Measurements from ENCODE around the gene SARS1.

Gene SARS1

DNA sequence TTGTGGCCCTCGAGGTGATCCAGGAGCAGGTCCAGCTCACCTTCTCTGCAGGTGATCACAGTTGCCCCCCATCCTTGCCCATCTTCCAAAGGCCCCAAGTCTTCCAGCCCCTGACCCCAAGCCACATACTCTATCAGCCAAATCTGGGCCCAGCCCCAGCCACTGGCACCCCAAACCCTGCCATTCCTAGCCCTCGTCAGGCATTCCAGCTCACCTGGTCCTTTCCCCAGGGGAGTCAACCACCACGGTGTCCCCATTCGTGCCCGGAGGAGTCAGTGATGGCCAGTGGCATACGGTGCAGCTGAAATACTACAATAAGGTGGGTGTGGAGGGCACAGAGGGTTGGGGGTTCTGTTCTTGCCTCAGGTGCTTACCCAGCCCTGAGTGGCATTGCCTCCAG is 47.9 kb downstream of the SARS1 start:
- no peak for DNase-seq (ENCODE audit: low read depth, low spot score)

DNA sequence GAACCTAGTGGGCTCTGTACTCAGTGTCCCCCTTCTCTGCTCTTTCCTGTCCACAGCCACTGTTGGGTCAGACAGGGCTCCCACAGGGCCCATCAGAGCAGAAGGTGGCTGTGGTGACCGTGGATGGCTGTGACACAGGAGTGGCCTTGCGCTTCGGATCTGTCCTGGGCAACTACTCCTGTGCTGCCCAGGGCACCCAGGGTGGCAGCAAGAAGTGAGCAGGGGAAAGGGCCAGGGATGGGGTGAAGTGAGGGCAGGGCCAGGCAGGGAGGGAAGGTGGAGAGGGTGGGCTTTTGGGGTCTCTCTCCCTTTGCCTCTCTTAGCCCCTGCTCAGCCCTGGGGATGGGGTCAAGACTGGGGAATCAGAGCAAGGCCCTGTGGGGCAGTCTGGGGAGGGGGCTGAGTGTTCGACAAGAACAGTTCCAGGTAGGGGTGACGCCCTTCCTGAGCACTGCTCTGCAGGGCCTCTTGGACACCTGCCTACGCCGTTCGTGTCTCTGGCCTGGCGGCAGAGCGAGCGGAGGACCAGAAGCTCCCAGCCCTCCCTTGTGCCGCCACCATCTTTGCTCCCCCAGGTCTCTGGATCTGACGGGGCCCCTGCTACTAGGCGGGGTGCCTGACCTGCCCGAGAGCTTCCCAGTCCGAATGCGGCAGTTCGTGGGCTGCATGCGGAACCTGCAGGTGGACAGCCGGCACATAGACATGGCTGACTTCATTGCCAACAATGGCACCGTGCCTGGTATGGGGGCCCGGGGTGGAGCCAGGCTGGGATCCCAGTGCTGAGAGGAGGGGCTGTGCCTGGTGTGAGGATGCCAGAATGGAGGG is 48.7 kb downstream of the SARS1 start:
- DNase-seq (ENCODE audit: low read depth, low spot score) = no peak

DNA sequence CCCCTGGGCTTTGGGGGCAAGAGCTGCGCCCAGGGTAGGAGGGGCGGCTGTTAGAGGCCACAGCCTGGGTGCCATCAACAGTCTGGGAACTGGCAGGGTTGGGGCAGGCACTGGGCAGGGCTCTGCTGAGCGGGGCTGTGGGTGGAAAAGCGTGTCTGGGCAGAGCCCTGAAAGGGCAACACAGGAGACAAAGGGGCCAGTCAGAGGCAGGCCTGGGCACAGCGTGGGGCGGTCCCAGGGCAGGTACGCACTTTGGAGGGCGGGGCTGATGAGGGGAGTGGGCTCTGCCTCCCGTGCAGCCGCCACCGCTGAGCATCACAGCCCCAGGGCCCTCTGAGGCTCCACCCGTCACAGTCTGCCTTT is 49.5 kb downstream of the SARS1 start:
- no peak for DNase-seq (ENCODE audit: low read depth, low spot score)

DNA sequence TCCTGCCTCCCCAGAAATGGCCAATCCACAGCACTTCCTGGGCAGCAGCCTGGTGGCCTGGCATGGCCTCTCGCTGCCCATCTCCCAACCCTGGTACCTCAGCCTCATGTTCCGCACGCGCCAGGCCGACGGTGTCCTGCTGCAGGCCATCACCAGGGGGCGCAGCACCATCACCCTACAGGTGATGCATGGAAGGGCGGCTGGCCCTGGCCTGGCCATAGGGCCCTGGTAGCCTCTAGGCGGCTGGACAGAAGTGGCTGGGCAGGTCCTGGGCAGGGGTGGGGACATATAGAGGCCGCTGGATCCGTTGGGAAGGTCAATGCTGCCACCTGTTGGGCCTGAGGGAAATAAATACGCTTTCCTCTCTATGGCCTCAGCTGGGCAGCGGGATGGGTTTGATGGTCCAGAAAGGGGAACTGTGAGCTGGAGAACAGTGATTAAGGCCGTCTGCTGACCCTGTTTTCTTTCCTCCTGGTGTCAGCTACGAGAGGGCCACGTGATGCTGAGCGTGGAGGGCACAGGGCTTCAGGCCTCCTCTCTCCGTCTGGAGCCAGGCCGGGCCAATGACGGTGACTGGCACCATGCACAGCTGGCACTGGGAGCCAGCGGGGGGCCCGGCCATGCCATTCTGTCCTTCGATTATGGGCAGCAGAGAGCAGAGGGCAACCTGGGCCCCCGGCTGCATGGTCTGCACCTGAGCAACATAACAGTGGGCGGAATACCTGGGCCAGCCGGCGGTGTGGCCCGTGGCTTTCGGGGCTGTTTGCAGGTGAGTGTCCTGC is 50.1 kb downstream of the SARS1 start:
- DNase-seq (ENCODE audit: low read depth, low spot score) = no peak

DNA sequence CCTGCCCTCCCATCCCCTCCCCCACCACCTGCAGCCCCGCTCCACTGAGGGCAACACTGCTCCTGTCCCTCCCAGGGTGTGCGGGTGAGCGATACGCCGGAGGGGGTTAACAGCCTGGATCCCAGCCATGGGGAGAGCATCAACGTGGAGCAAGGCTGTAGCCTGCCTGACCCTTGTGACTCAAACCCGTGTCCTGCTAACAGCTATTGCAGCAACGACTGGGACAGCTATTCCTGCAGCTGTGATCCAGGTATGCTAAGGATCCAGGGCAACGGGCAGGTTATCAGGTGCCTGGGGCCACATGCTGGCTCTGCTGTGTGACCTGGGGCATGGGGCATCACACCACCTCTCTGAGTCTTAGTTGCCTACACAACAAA is 50.6 kb downstream of the SARS1 start:
- no peak for DNase-seq (ENCODE audit: low read depth, low spot score)

DNA sequence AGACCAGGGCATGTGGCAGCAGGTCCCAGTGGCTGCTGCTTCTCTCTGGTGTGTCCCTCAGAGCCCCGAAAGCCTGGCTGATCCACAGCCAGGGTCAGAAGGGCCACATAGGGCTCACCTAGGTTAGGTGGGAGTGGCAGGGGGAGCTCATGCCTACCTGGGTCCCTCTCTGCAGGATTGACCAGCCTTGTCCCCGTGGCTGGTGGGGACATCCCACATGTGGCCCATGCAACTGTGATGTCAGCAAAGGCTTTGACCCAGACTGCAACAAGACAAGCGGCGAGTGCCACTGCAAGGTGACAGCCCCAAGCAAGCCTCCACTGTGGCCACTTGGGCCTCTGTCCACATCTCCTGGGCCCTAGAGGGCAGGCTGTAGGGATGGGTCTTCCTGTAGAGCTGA is 51.3 kb downstream of the SARS1 start:
- DNase-seq (ENCODE audit: low read depth, low spot score) = no peak

DNA sequence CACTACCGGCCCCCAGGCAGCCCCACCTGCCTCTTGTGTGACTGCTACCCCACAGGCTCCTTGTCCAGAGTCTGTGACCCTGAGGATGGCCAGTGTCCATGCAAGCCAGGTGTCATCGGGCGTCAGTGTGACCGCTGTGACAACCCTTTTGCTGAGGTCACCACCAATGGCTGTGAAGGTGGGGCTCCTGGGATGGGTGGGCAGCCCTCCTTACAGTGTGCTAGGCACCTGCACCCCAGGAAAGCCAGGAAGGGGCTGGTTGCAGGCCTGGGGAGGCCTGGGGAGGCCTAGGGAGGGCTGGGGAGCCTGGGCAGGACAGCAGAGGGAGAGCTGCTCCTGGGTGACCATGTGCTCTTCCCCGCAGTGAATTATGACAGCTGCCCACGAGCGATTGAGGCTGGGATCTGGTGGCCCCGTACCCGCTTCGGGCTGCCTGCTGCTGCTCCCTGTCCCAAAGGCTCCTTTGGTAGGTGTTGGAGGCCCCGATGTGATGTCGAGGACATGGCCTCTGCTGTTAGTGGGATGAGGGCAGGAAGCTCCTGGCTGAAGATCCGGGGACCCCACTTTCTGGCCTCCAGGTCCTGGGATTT is 52.1 kb downstream of the SARS1 start:
- DNase-seq (ENCODE audit: low read depth, low spot score) = no peak

DNA sequence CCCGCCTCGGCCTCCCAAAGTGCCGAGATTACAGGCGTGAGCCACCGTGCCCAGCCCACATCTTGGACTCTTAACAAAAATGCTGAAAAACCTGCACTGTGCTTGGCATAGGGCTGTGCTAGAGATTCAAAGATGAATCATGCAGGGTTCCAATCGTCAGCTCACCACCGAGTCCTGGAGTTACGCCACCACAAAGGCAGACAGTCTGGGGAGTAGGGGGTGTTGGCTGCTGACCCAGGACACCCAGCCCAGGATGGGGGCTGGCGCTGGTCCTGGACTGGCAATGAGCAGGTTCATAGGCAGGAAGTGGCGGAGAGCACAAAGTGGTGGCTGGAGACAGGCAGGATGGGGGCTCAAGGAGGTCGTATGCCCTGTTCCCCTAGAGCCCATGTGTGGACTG is 53.2 kb downstream of the SARS1 start:
- no peak for DNase-seq (ENCODE audit: low read depth, low spot score)

DNA sequence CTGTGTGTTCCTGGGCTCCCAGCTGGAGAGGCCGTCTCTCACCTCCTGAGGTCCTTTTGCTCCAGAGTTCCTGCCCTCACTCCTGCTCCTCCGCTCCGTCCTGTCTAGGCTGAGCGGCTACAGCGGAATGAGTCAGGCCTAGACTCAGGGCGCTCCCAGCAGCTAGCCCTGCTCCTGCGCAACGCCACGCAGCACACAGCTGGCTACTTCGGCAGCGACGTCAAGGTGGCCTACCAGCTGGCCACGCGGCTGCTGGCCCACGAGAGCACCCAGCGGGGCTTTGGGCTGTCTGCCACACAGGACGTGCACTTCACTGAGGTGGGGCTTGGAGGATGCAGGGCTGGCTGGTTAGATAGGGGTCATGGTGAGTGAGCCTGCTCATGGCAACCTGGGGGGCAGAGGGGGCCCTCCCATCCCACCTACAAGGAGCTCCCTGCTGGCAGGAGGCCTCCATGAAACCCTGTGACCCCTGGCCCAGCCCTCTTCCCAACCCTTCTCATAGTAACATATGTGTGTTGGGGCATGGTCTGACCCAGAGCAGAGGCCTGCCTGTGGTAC is 54.1 kb downstream of the SARS1 start:
- no peak for DNase-seq (ENCODE audit: low read depth, low spot score)

DNA sequence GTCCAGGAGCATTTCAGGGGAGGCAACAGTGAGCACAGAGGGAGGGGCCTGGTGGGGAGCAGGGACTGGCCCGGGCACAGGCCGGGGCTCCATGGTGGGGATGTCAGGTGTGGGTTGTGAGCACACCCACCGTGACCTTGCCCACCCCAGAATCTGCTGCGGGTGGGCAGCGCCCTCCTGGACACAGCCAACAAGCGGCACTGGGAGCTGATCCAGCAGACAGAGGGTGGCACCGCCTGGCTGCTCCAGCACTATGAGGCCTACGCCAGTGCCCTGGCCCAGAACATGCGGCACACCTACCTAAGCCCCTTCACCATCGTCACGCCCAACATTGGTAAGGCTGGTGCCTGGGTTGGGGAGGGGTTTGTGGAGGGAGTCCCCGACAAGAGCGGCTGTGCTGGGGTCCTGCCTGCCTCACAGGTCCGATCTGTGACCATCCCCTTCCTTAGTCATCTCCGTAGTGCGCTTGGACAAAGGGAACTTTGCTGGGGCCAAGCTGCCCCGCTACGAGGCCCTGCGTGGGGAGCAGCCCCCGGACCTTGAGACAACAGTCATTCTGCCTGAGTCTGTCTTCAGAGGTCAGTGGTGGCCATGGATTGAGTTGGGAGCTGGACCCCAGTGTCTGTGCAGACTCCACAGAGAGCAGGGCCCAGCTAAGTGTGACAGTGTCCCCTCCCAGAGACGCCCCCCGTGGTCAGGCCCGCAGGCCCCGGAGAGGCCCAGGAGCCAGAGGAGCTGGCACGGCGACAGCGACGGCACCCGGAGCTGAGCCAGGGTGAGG is 54.9 kb downstream of the SARS1 start:
- no peak for DNase-seq (ENCODE audit: low read depth, low spot score)

DNA sequence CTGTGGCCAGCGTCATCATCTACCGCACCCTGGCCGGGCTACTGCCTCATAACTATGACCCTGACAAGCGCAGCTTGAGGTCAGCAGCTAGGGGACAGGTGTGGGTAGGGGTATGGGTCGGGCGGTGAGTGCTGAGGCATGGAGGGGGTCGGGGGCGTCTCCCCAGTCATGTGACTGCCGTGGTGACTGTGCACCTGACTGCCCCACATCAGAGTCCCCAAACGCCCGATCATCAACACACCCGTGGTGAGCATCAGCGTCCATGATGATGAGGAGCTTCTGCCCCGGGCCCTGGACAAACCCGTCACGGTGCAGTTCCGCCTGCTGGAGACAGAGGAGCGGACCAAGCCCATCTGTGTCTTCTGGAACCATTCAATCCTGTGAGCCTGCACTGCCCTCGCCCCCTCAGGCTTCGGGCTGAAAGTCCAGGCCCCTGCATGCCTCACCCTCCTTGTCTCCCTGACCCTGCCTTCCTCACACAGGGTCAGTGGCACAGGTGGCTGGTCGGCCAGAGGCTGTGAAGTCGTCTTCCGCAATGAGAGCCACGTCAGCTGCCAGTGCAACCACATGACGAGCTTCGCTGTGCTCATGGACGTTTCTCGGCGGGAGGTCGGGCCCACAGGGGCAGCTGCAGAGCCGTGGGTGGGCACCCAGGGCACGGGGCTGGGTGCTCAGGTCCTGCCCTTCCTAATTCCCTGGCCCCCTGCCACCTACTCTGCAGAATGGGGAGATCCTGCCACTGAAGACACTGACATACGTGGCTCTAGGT is 55.7 kb downstream of the SARS1 start:
- no peak for DNase-seq (ENCODE audit: low read depth, low spot score)

DNA sequence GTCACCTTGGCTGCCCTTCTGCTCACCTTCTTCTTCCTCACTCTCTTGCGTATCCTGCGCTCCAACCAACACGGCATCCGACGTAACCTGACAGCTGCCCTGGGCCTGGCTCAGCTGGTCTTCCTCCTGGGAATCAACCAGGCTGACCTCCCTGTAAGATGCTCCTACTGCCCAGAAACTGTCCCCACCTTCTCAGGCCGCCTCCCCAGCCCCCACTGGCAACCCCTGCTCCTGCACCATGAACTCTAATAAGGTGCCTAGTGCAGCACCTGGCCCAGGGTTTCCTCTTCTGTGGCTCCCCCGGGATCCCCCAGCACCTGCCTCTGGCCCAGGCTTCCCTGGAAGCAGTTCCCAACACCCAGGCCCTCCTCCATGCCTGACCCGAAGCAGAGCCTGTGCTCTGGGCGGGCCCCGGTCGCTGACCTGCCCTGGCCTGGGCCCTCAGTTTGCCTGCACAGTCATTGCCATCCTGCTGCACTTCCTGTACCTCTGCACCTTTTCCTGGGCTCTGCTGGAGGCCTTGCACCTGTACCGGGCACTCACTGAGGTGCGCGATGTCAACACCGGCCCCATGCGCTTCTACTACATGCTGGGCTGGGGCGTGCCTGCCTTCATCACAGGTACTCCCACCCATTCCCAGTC is 56.4 kb downstream of the SARS1 start:
- DNase-seq (ENCODE audit: low read depth, low spot score) = no peak

DNA sequence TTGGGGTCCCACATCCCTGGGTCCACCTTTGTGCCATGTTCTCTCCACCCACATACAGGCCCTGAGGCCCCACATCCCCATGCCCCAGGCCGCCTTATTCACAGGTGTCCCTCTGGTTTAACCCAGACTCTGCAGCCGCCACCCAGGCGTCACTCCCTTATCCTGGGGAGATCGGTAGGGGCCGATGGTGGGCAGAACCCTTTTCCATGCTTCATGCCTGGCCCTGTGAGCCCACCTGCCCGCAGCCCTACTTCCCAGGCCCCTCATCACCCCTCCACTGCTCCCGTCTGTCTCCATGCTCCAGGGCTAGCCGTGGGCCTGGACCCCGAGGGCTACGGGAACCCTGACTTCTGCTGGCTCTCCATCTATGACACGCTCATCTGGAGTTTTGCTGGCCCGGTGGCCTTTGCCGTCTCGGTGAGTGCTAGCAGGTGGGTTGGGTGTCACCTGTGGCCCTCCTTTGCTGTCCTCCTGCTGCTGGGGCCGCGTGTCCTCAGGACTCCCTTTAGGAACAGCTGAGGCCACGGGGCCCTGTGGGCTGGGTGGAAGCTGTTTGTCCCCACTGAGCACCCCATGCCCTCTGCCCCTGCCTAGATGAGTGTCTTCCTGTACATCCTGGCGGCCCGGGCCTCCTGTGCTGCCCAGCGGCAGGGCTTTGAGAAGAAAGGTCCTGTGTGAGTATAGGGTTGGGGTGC is 57.1 kb downstream of the SARS1 start:
- DNase-seq (ENCODE audit: low read depth, low spot score) = no peak

DNA sequence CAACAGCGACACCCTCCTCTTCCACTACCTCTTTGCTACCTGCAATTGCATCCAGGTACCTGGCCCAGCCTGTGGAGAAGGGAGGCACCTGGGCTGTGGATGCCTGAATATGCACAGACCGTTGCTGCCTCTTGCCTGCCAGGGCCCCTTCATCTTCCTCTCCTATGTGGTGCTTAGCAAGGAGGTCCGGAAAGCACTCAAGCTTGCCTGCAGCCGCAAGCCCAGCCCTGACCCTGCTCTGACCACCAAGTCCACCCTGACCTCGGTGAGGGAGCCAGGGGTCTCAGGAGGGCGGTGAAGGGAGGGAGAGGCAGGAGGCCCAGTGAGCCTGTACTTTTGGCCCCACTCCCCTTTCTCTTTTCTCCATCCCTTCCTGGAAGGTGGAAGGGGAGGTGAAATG is 57.7 kb downstream of the SARS1 start:
- DNase-seq (ENCODE audit: low read depth, low spot score) = no peak

DNA sequence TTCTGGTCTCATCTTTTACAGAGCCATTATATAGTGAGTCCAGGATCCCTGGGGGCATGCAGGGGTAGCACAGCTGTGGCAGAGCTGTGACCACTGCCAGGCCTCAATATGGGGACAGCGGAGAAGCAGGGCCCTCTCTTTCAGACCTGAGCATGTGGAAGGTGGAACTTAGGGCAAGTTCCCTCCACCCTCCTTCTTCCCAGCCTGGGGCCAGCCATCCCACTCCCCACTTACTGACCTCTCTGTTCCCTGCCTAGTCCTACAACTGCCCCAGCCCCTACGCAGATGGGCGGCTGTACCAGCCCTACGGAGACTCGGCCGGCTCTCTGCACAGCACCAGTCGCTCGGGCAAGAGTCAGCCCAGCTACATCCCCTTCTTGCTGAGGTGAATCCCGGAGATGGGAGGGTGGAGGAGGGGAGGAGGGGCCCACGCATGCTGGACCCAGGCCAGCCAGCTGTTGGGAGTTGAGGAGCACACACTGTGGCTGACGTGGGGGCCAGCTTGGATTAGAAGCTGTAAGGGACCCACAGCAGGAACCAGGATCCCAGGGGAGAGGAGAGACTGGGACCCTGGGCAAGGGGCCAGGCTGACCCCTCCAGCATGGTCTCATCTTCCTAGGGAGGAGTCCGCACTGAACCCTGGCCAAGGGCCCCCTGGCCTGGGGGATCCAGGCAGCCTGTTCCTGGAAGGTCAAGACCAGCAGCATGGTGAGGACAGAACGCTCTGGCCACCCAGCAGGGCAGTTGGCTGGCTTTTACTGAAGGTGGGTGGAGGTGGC is 58.5 kb downstream of the SARS1 start:
- no peak for DNase-seq (ENCODE audit: low read depth, low spot score)

DNA sequence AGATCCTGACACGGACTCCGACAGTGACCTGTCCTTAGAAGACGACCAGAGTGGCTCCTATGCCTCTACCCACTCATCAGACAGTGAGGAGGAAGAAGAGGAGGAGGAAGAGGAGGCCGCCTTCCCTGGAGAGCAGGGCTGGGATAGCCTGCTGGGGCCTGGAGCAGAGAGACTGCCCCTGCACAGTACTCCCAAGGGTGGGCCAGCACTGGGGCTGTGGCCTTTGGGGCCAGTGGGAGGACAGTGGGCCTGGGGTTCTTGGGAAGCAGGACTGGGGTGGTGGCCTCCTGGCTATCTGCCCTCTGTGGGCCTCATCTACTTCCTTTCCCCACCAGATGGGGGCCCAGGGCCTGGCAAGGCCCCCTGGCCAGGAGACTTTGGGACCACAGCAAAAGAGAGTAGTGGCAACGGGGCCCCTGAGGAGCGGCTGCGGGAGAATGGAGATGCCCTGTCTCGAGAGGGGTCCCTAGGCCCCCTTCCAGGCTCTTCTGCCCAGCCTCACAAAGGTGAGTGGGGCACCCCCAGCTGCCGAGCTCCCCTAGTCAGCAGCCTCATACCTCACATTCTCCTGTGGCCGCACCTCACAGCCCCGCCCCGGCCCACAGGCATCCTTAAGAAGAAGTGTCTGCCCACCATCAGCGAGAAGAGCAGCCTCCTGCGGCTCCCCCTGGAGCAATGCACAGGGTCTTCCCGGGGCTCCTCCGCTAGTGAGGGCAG is 59.3 kb downstream of the SARS1 start:
- DNase-seq (ENCODE audit: low read depth, low spot score) = no peak

DNA sequence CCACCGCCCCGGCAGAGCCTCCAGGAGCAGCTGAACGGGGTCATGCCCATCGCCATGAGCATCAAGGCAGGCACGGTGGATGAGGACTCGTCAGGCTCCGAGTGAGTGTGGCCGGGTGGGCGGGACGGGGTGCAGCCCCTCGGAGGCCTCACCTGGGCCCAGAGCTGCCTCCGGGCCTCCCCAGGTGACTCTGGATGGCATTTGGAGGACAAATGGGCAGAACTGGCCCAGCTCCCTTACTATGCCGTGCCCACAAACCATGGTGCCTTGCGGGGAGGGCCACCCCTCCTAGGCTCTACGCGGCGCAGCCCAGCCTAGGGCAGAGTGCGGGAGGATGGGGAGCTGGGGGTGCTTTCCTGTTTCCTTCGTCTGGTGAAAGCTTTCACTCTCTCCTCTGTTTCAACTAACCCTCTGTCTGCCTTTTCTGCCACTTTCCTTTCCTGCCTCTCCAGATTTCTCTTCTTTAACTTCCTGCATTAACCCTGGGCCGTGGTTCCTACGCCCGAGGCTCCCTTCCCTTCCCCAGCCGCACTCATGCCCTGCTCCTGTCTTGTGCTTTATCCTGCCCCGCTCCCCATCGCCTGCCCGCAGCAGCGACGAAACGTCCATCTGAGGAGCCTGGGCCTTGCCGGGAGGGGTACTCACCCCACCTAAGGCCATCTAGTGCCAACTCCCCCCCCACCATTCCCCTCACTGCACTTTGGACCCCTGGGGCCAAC is 60.0 kb downstream of the SARS1 start:
- DNase-seq (ENCODE audit: low read depth, low spot score) = no peak
